Neural progenitor cell (in vitro differentiated cells): Measurements from ENCODE around the gene SH2D4B. TPM values are rescaled to one million over a fixed set of nuclear protein-coding genes. Genes with fewer than 3 reads are reported as not detected.

Source experiments
- DNase-seq: peaks from one replicate; pipeline ENCODE4 v3.0.0-alpha.2; 2016; ENCODE audit warnings: low spot score
- H2AFZ ChIP-seq: fragments of 200-600 bp; sonication (generic); replicated peaks from 2 replicates; pipeline ENCODE4 v1.6.1; 2016; ENCODE audit warnings: antibody characterized with exemption
- H3F3A ChIP-seq: fragments of 200-600 bp; sonication (generic); 2 replicates; pipeline ENCODE4 v1.6.1; 2016; ENCODE audit warnings: antibody characterized with exemption, low read depth
- H3K27ac ChIP-seq: fragments of 200-600 bp; sonication (generic); 2 replicates; pipeline ENCODE4 v1.5.1; 2016; ENCODE audit warnings: mild to moderate bottlenecking
- H3K27me3 ChIP-seq: fragments of 200-600 bp; sonication (generic); 2 replicates; pipeline ENCODE4 v1.6.1; 2016; ENCODE audit warnings: mild to moderate bottlenecking, moderate library complexity
- H3K36me3 ChIP-seq: fragments of 200-600 bp; sonication (generic); 2 replicates; pipeline ENCODE4 v1.5.1; 2016
- H3K4me1 ChIP-seq: fragments of 200-600 bp; sonication (generic); 2 replicates; pipeline ENCODE4 v1.6.1; 2016; ENCODE audit warnings: mixed run types
- H3K4me2 ChIP-seq: fragments of 200-600 bp; sonication (generic); 2 replicates; pipeline ENCODE4 v1.6.1; 2016
- H3K4me3 ChIP-seq: fragments of 200-600 bp; sonication (generic); 2 replicates; pipeline ENCODE4 v1.5.1; 2016
- H3K79me2 ChIP-seq: fragments of 200-600 bp; sonication (generic); 2 replicates; pipeline ENCODE4 v1.6.1; 2016; ENCODE audit warnings: low read depth
- H3K9ac ChIP-seq: fragments of 200-600 bp; sonication (generic); 2 replicates; pipeline ENCODE4 v1.6.1; 2016
- H3K9me3 ChIP-seq: fragments of 200-600 bp; sonication (generic); 2 replicates; pipeline ENCODE4 v1.5.1; 2016; ENCODE audit warnings: low read depth
- H4K20me1 ChIP-seq: fragments of 200-600 bp; sonication (generic); 2 replicates; pipeline ENCODE4 v1.6.1; 2016; ENCODE audit warnings: low read depth
- H3K27ac Mint-ChIP-seq: 3 replicates; pipeline ENCODE4 v1.8.0; 2021; ENCODE audit warnings: mixed read lengths
- H3K27me3 Mint-ChIP-seq: 2 replicates; pipeline ENCODE4 v1.8.0; 2022; ENCODE audit warnings: low read depth, mild to moderate bottlenecking, inconsistent platforms, moderate library complexity, mixed read lengths; ENCODE audit not compliant: insufficient read depth
- H3K36me3 Mint-ChIP-seq: 3 replicates; pipeline ENCODE4 v1.8.0; 2021; ENCODE audit warnings: mixed read lengths
- H3K4me1 Mint-ChIP-seq: 3 replicates; pipeline ENCODE4 v1.8.0; 2021; ENCODE audit warnings: mixed read lengths
- H3K4me3 Mint-ChIP-seq: 3 replicates; pipeline ENCODE4 v1.8.0; 2021; ENCODE audit warnings: mild to moderate bottlenecking, moderate library complexity, mixed read lengths
- H3K9me3 Mint-ChIP-seq: 3 replicates; pipeline ENCODE4 v1.8.0; 2020; ENCODE audit warnings: mixed read lengths
- CTCF ChIP-seq: fragments of 200-600 bp; sonication (generic); IDR thresholded peaks from 2 replicates; pipeline ENCODE4 v1.5.1; 2017; ENCODE audit warnings: antibody characterized with exemption, mild to moderate bottlenecking
- EZH2 ChIP-seq: fragments of 200-600 bp; sonication (generic); IDR thresholded peaks from 2 replicates; pipeline ENCODE4 v1.6.1; 2017; ENCODE audit warnings: antibody characterized with exemption, mild to moderate bottlenecking, moderate library complexity
- EZH2phosphoT487 ChIP-seq: fragments of 200-600 bp; sonication (generic); IDR thresholded peaks from 2 replicates; pipeline ENCODE4 v1.6.1; 2017; ENCODE audit warnings: antibody characterized with exemption
- total RNA-seq: library from RNA; depleted of rRNA; stranded (reverse); fragments of >200 nt; gene quantifications from 2 replicates; pipeline ENCODE4 v1.2.3, GENCODE V29; 2015; ENCODE audit warnings: low replicate concordance

Gene SH2D4B
- total RNA-seq, 1 donor from 2014 or later, result 0.11 TPM

- no peaks in the 10 kb centered on the region for H3K27me3 ChIP-seq
- no peaks in the 10 kb centered on the region for H3F3A ChIP-seq
- no peaks in the 10 kb centered on the region for H4K20me1 ChIP-seq
- no peaks in the 10 kb centered on the region for H3K79me2 ChIP-seq
- Mint-ChIP-seq H3K4me3 (no peak overlapping the region), H3K27ac (no peak overlapping the region), H3K4me1 (peaks cover 4% of the 10 kb centered on the region), H3K9me3 (peaks cover 2% of the 10 kb centered on the region), H3K27me3 (peaks cover 12% of the 10 kb centered on the region), H3K36me3 (no peaks in the 10 kb centered on the region)
- no peaks in the 10 kb centered on the region for H3K9me3 ChIP-seq
- no peak overlapping the region for H3K9ac ChIP-seq
- H3K36me3 ChIP-seq, result no peaks in the 10 kb centered on the region
- H3K4me2 ChIP-seq, result no peak overlapping the region
- no peak overlapping the region for H3K27ac ChIP-seq
- H3K4me1 ChIP-seq, result peaks cover 5% of the 10 kb centered on the region
- DNase-seq, result no peak
- TF ChIP-seq EZH2phosphoT487 (no peak), EZH2 (no peak), CTCF (no peak)
- H2AFZ ChIP-seq, result no peak overlapping the region
- no peak overlapping the region for H3K4me3 ChIP-seq
Measured at GRCh38 chr10:80529604-80530003, 8.1 kb upstream of the SH2D4B start.

GRCh38 chr10:80530251-80530650, 7.5 kb upstream of the SH2D4B start:
- Mint-ChIP-seq H3K9me3 (peaks cover 3% of the 10 kb centered on the region), H3K27ac (no peak overlapping the region), H3K4me3 (no peak overlapping the region), H3K27me3 (peaks cover 12% of the 10 kb centered on the region), H3K4me1 (peaks cover 4% of the 10 kb centered on the region), H3K36me3 (no peaks in the 10 kb centered on the region)
- H4K20me1 ChIP-seq, result no peaks in the 10 kb centered on the region
- H3K4me1 ChIP-seq, result peaks cover 5% of the 10 kb centered on the region
- H3K36me3 ChIP-seq, result no peaks in the 10 kb centered on the region
- no peaks in the 10 kb centered on the region for H3K27me3 ChIP-seq
- no peak overlapping the region for H3K4me3 ChIP-seq
- no peak overlapping the region for H3K9ac ChIP-seq
- no peak for DNase-seq
- no peak overlapping the region for H2AFZ ChIP-seq
- TF ChIP-seq EZH2phosphoT487 (no peak), CTCF (peak; percentile 10), EZH2 (no peak)
- no peak overlapping the region for H3K4me2 ChIP-seq
- H3K9me3 ChIP-seq, result no peaks in the 10 kb centered on the region
- H3F3A ChIP-seq, result no peaks in the 10 kb centered on the region
- no peaks in the 10 kb centered on the region for H3K79me2 ChIP-seq
- no peak overlapping the region for H3K27ac ChIP-seq

- H3K27ac Mint-ChIP-seq, result no peak overlapping the region
- H3K4me1 Mint-ChIP-seq, result peaks cover 4% of the 10 kb centered on the region
- H4K20me1 ChIP-seq, result no peaks in the 10 kb centered on the region
- H3K9me3 ChIP-seq, result no peaks in the 10 kb centered on the region
- H3K4me2 ChIP-seq, result no peak overlapping the region
- peaks cover 8% of the 10 kb centered on the region for H3K27me3 Mint-ChIP-seq
- H3K9me3 Mint-ChIP-seq, result peaks cover 6% of the 10 kb centered on the region
- no peak for DNase-seq
- H3K27me3 ChIP-seq, result no peaks in the 10 kb centered on the region
- no peak overlapping the region for H3K27ac ChIP-seq
- H3K4me3 Mint-ChIP-seq, result no peak overlapping the region
- H3K79me2 ChIP-seq, result no peaks in the 10 kb centered on the region
- no peaks in the 10 kb centered on the region for H3K36me3 ChIP-seq
- no peaks in the 10 kb centered on the region for H3F3A ChIP-seq
- TF ChIP-seq EZH2phosphoT487 (no peak), EZH2 (no peak), CTCF (no peak)
- no peak overlapping the region for H3K9ac ChIP-seq
- H2AFZ ChIP-seq, result no peak overlapping the region
- no peak overlapping the region for H3K4me3 ChIP-seq
- H3K36me3 Mint-ChIP-seq, result no peaks in the 10 kb centered on the region
- H3K4me1 ChIP-seq, result peaks cover 5% of the 10 kb centered on the region
Measured at GRCh38 chr10:80530816-80531215, 6.9 kb upstream of the SH2D4B start.
